OCI-LY1 (cell line): ENCODE results near the gene CSNK1E.
"Not testable (repeated sequence)": the region's sequence is repeated elsewhere in the genome, so short reads cannot be mapped to it uniquely, and the experiment has no call there.

ENCODE experiments used
- EZH2 ChIP-seq: fragments of 200-600 bp; sonication (generic), shearing (Covaris generic); IDR thresholded peaks from 2 replicates; pipeline ENCODE4 v1.8.0; 2017; ENCODE audit warnings: borderline replicate concordance, mixed run types, mild to moderate bottlenecking, antibody characterized with exemption, low read length, moderate library complexity, mixed read lengths
- TF ChIP-seq, protein P1 (sequence below): fragments of 200-600 bp; sonication (generic), shearing (Covaris generic); IDR thresholded peaks from 2 replicates; pipeline ENCODE4 v1.5.1; 2017; ENCODE audit warnings: mild to moderate bottlenecking, antibody characterized with exemption, low read length, moderate library complexity, mixed read lengths

DNA sequence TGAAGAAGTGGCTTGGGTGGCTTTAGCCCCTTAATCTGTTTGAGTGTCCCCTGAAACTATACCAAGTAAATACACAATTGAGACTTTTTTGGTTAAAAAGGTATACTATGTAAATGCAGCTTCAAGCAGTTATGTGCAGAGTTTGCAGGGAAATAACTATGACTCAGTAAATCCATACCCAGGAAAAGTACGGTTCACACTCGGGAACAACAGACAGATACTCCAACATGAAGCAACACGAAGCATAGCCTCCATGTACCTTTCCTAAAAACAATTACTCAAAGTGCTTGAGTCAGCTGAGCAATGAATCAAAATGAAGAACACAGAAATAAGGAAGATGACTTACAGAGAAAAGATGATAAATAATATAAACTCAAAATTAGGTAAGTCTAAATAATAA lies 47.9 kb upstream of the CSNK1E start:
- TF ChIP-seq, protein P1, sequence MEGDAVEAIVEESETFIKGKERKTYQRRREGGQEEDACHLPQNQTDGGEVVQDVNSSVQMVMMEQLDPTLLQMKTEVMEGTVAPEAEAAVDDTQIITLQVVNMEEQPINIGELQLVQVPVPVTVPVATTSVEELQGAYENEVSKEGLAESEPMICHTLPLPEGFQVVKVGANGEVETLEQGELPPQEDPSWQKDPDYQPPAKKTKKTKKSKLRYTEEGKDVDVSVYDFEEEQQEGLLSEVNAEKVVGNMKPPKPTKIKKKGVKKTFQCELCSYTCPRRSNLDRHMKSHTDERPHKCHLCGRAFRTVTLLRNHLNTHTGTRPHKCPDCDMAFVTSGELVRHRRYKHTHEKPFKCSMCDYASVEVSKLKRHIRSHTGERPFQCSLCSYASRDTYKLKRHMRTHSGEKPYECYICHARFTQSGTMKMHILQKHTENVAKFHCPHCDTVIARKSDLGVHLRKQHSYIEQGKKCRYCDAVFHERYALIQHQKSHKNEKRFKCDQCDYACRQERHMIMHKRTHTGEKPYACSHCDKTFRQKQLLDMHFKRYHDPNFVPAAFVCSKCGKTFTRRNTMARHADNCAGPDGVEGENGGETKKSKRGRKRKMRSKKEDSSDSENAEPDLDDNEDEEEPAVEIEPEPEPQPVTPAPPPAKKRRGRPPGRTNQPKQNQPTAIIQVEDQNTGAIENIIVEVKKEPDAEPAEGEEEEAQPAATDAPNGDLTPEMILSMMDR, result not testable (repeated sequence)
- not testable (repeated sequence) for TF ChIP-seq EZH2
